Trophoblast cell (in vitro differentiated cells and primary cell): ENCODE data around the gene DCTN2.
"Not testable (repeated sequence)": the region's sequence is repeated elsewhere in the genome, so short reads cannot be mapped to it uniquely, and the experiment has no call there.

ENCODE experiments used
- DNase-seq, 2 donors: peaks; one replicate each; pipeline ENCODE4 v3.0.0-alpha.2; 2016
- H2AFZ ChIP-seq: 2 replicates; pipeline ENCODE4 v1.6.1; 2013; ENCODE audit warnings: low read length, moderate library complexity, mild to moderate bottlenecking; ENCODE audit not compliant: insufficient read depth, poor library complexity
- H2AK5ac ChIP-seq: 2 replicates; pipeline ENCODE4 v1.6.1; 2013; ENCODE audit warnings: mild to moderate bottlenecking, low read length
- H2BK120ac ChIP-seq: 2 replicates; pipeline ENCODE4 v1.6.1; 2013; ENCODE audit warnings: low read length, mild to moderate bottlenecking, moderate library complexity; ENCODE audit not compliant: insufficient read depth, poor library complexity
- H2BK12ac ChIP-seq: 2 replicates; pipeline ENCODE4 v1.6.1; 2013; ENCODE audit warnings: mild to moderate bottlenecking, low read length, moderate library complexity
- H2BK5ac ChIP-seq: 2 replicates; pipeline ENCODE4 v1.6.1; 2013; ENCODE audit warnings: low read length, low read depth, moderate library complexity, mild to moderate bottlenecking; ENCODE audit not compliant: poor library complexity
- H3K14ac ChIP-seq: 2 replicates; pipeline ENCODE4 v1.6.1; 2013; ENCODE audit warnings: mild to moderate bottlenecking, low read length
- H3K18ac ChIP-seq: 2 replicates; pipeline ENCODE4 v1.6.1; 2013; ENCODE audit warnings: mild to moderate bottlenecking, low read length
- H3K23ac ChIP-seq: 2 replicates; pipeline ENCODE4 v1.6.1; 2013; ENCODE audit warnings: low read length
- H3K27ac ChIP-seq: 2 replicates; pipeline ENCODE4 v1.5.1; 2013; ENCODE audit warnings: low read depth, mild to moderate bottlenecking, inconsistent platforms, low read length, moderate library complexity
- H3K27me3 ChIP-seq: 2 replicates; pipeline ENCODE4 v1.6.1; 2013; ENCODE audit warnings: inconsistent platforms, mild to moderate bottlenecking, low read length, moderate library complexity; ENCODE audit not compliant: insufficient read depth
- H3K36me3 ChIP-seq, 2 experiments: 1 replicate in 1 of 2; 2 replicates in 1 of 2; pipeline ENCODE4 v1.6.1; 2013; ENCODE audit warnings: low read length in 2 of 2, mild to moderate bottlenecking in 2 of 2, moderate library complexity in 1 of 2; ENCODE audit not compliant: insufficient read depth in 2 of 2, control insufficient read depth in 1 of 2
- H3K4ac ChIP-seq: 2 replicates; pipeline ENCODE4 v1.6.1; 2013; ENCODE audit warnings: low read depth, mild to moderate bottlenecking, low read length, moderate library complexity
- H3K4me1 ChIP-seq, 2 experiments: 1 replicate in 1 of 2; 2 replicates in 1 of 2; pipeline ENCODE4 v1.6.1; 2013; ENCODE audit warnings: low read length in 2 of 2, mild to moderate bottlenecking in 2 of 2, moderate library complexity in 1 of 2; ENCODE audit not compliant: insufficient read depth in 2 of 2, control insufficient read depth in 1 of 2
- H3K4me2 ChIP-seq: 2 replicates; pipeline ENCODE4 v1.6.1; 2013; ENCODE audit warnings: inconsistent platforms, mild to moderate bottlenecking, low read length, moderate library complexity
- H3K4me3 ChIP-seq: 2 replicates; pipeline ENCODE4 v1.5.1; 2013; ENCODE audit warnings: mild to moderate bottlenecking, low read depth, low read length, inconsistent platforms
- H3K79me1 ChIP-seq: one replicate; pipeline ENCODE4 v1.6.1; 2013; ENCODE audit warnings: low read length
- H3K79me2 ChIP-seq: 2 replicates; pipeline ENCODE4 v1.6.1; 2013; ENCODE audit warnings: low read length, mild to moderate bottlenecking; ENCODE audit not compliant: control insufficient read depth, insufficient read depth, poor library complexity
- H3K9ac ChIP-seq: 2 replicates; pipeline ENCODE4 v1.6.1; 2013; ENCODE audit warnings: mild to moderate bottlenecking, low read length
- H3K9me3 ChIP-seq: 2 replicates; pipeline ENCODE4 v1.6.1; 2013; ENCODE audit warnings: low read depth, mild to moderate bottlenecking, control low read depth, inconsistent platforms, low read length; ENCODE audit not compliant: insufficient read depth
- H4K12ac ChIP-seq: 2 replicates; pipeline ENCODE4 v1.6.1; 2013; ENCODE audit warnings: low read depth, mild to moderate bottlenecking, low read length, moderate library complexity
- H4K8ac ChIP-seq: 2 replicates; pipeline ENCODE4 v1.6.1; 2013; ENCODE audit warnings: low read depth, mild to moderate bottlenecking, low read length, moderate library complexity
- H4K91ac ChIP-seq: one replicate; pipeline ENCODE4 v1.6.1; 2013; ENCODE audit warnings: low read depth, mild to moderate bottlenecking, low read length, moderate library complexity
- WGBS: extraction: QIAGEN DNeasy Blood & Tissue Kit; methylation state at CpG from one replicate; pipeline ENCODE4 v1.1.7; 2013; ENCODE audit warnings: missing lambda C conversion rate; ENCODE audit not compliant: insufficient read length, insufficient coverage; ENCODE audit errors: extremely low coverage; 5-methylcytosine and 5-hydroxymethylcytosine counted together

Gene DCTN2

DNA sequence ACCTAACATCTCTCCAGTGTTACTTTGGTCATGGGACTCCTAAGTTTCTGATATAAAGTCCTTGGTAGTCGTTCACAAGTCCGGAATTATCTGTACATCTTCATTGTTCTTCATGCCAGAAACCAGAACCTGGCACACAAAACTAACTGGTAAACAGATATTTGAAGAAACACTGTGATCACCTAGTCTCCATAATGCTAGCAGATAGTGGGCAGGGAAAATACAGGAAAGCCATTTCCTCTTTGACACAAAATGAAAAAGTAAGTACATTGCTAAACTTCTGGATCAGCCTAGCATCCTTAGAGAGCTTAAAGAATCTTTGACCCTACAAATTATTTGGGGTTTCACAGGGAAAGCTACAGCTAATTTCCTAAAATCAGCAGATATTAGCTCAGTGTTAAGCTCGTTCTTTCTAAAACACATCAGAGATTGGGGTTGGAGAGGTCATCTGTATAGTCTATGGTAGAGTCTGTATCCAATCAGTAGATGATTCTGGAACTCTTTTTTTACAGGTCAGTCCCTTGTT lies 31.5 kb downstream of the DCTN2 start:
- Histone ChIP-seq H3K18ac (no peak overlapping the region), H3K4me1 (peaks cover 0 to 6% of the 10 kb centered on the region in 2 experiments), H3K27ac (no peak overlapping the region), H3K9ac (no peak overlapping the region), H4K91ac (no peak overlapping the region), H3K23ac (no peak overlapping the region), H2BK12ac (no peak overlapping the region), H3K4me3 (no peak overlapping the region), H3K9me3 (peaks cover 2% of the 10 kb centered on the region), H3K79me1 (peaks cover 9% of the 10 kb centered on the region), H2AK5ac (no peak overlapping the region), H4K12ac (no peak overlapping the region), H3K4ac (no peak overlapping the region), H4K8ac (no peak overlapping the region), H2AFZ (no peak overlapping the region), H3K4me2 (no peak overlapping the region), H2BK120ac (no peak overlapping the region), H3K79me2 (peaks cover 10% of the 10 kb centered on the region), H3K36me3 (peaks cover 43 to 63% of the 10 kb centered on the region in 2 experiments), H3K27me3 (no peaks in the 10 kb centered on the region), H3K14ac (no peak overlapping the region), H2BK5ac (no peak overlapping the region)
- WGBS = no CpG with 5 or more reads among the region's 3 CpGs
- DNase-seq = no peak

DNA sequence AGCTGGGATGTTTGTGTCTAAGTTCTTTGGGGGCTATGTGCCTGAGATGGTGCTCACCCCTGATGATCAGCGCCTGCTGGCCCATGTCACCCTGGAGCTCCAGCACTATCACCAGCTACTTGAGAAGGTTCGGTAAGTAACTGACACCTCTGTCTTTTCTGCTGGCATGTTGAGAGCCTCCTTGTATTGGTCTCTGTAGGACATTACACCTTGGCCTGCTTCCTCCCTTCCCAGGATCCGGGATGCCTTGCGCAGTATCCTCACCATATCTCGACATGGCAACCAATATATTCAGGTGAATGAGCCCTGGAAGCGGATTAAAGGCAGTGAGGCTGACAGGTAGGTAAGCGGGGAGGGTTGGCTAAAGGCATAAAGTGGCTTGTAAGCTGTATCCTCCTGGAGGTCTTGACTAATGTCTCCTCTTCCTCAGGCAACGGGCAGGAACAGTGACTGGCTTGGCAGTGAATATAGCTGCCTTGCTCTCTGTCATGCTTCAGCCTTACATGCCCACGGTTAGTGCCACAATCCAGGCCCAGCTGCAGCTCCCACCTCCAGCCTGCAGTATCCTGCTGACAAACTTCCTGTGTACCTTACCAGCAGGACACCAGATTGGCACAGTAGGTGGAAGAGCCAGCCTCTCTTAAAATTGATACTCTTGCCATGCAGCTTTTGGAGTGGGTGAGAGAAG lies 32.1 kb downstream of the DCTN2 start:
- Histone ChIP-seq H3K36me3 (peaks cover 47 to 67% of the 10 kb centered on the region in 2 experiments), H3K9ac (no peak overlapping the region), H4K8ac (no peak overlapping the region), H2AFZ (no peak overlapping the region), H4K91ac (no peak overlapping the region), H2AK5ac (no peak overlapping the region), H3K18ac (no peak overlapping the region), H2BK120ac (no peak overlapping the region), H3K9me3 (peaks cover 2% of the 10 kb centered on the region), H2BK12ac (no peak overlapping the region), H3K27me3 (no peaks in the 10 kb centered on the region), H2BK5ac (no peak overlapping the region), H4K12ac (no peak overlapping the region), H3K4me1 (peaks cover 0 to 6% of the 10 kb centered on the region in 2 experiments), H3K23ac (no peak overlapping the region), H3K4me3 (no peak overlapping the region), H3K4me2 (no peak overlapping the region), H3K27ac (no peak overlapping the region), H3K4ac (no peak overlapping the region), H3K79me1 (peaks cover 5% of the 10 kb centered on the region), H3K79me2 (peaks cover 6% of the 10 kb centered on the region), H3K14ac (no peak overlapping the region)
- DNase-seq = no peak
- no CpG with 5 or more reads among the region's 9 CpGs for WGBS

DNA sequence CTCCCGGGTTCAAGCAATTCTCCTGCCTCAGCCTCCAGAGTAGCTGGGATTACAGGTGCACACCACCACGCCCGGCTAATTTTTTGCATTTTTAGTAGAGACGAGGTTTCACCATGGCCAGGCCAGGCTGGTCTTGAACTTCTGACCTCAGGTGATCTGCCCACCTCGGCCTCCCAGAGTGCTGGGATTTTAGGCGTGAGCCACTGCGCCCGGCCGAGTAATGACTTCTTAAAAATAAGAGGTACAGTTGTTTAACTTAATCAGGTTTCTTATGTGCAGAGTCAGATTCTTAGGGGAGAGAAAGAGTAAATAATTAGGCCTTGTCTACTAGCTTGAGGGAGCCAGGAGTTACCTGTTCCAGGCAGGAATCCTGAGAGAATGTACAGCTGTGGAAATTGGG lies 32.7 kb downstream of the DCTN2 start:
- not testable (repeated sequence) for H3K4ac ChIP-seq, H3K23ac ChIP-seq, H3K14ac ChIP-seq, H3K18ac ChIP-seq, H3K79me2 ChIP-seq, H3K4me3 ChIP-seq, H3K9me3 ChIP-seq, H4K12ac ChIP-seq, H4K91ac ChIP-seq, H2AK5ac ChIP-seq, DNase-seq, H3K4me1 ChIP-seq, H3K4me2 ChIP-seq, H3K9ac ChIP-seq, H3K27me3 ChIP-seq, H2AFZ ChIP-seq, H3K79me1 ChIP-seq, H2BK120ac ChIP-seq, H4K8ac ChIP-seq, H2BK12ac ChIP-seq, H3K27ac ChIP-seq, H2BK5ac ChIP-seq
- WGBS = no CpG with 5 or more reads among the region's 9 CpGs
- H3K36me3 ChIP-seq = peaks cover 51 to 69% of the 10 kb centered on the region in 2 experiments

DNA sequence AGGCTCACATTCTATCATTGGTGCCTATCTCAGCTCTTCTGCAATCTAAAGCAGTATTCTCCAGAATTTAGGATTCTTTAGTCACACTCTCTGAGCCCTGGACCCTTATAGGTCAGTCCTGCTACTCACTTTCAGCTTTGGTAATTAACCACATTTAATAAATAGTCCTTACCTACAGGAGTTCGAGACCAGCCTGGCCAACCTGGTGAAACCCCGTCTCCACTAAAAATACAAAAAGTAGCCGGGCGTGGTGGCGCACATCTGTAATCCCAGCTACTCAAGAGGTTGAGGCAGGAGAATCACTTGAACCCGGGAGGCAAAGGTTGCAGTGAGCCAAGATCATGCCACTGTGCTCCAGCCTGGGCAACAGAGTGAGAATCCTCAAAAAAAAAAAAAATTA lies 33.3 kb downstream of the DCTN2 start:
- not testable (repeated sequence) for H3K79me2 ChIP-seq, H3K23ac ChIP-seq, H4K12ac ChIP-seq, H3K27ac ChIP-seq, H2BK120ac ChIP-seq, H3K14ac ChIP-seq, H2AFZ ChIP-seq, H2BK5ac ChIP-seq, H3K4me2 ChIP-seq, H3K4me3 ChIP-seq, DNase-seq, H2BK12ac ChIP-seq, H3K9me3 ChIP-seq, H3K27me3 ChIP-seq, H2AK5ac ChIP-seq, H3K18ac ChIP-seq, H3K9ac ChIP-seq, H3K4me1 ChIP-seq, H3K4ac ChIP-seq, H3K79me1 ChIP-seq, H4K8ac ChIP-seq, H4K91ac ChIP-seq
- WGBS = no CpG with 5 or more reads among the region's 6 CpGs
- H3K36me3 ChIP-seq = peaks cover 52 to 69% of the 10 kb centered on the region in 2 experiments
